ENCODE data around the gene NR2F2.

DNA sequence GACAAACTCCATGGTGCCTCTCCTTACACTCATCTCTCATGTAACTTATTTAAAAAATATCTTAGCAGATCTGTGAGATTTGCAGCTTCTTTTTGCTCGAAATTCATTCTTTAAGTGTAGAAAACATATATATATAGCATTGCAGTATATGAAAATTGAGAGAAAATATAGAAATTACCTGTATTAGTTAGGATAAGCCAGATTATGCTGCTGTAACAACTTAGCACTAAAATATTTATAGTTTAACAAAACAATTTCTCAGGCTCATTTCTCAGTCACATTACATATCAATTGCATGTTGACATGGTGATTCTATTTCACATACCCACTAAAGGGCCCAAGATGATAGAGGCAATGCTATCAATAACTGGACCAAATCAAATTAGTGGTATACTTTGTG is 54.7 kb downstream of the NR2F2 start:
- no peak for TF ChIP-seq POLR2AphosphoS5 (IDR thresholded peaks at IDR 0.05; ENCODE audit: low read depth, low read length)
- no peak for TF ChIP-seq REST (IDR thresholded peaks at IDR 0.05; ENCODE audit: insufficient read depth in 1 of 2, low read depth in 2 of 2, low read length in 2 of 2)
- no peak for TF ChIP-seq TAF1 (IDR thresholded peaks at IDR 0.05; ENCODE audit: borderline replicate concordance, insufficient read depth, low read length)
- TF ChIP-seq SIN3A (IDR thresholded peaks at IDR 0.05; ENCODE audit: borderline replicate concordance, insufficient read depth, low read length), result no peak

Measured in PFSK-1 (cell line).